Activated CD4-positive, alpha-beta T cell treated with anti-CD3 and anti-CD28 coated beads for 4 hours (primary cell): Measurements from ENCODE around the gene UGT1A9.

ENCODE experiments used
- DNase-seq, 2 donors: peaks; one replicate each; pipeline ENCODE4 v3.0.0-alpha.2; 2020

Gene UGT1A9

GRCh38 chr2:233819884-233820773, 148.4 kb downstream of the UGT1A9 start:
- DNase-seq = no peak

- DNase-seq = no peak
Measured at GRCh38 chr2:233820774-233821105, 149.0 kb downstream of the UGT1A9 start.

GRCh38 chr2:233821196-233821595, 149.5 kb downstream of the UGT1A9 start:
- DNase-seq = no peak

GRCh38 chr2:233821709-233822100, 150.0 kb downstream of the UGT1A9 start:
- DNase-seq = no peak

- no peak for DNase-seq
Measured at GRCh38 chr2:233822101-233822771, 150.5 kb downstream of the UGT1A9 start.
